DMS153 treated with DMSO at 0.1 percent for 48 hours (cell line): Measurements from ENCODE around the gene C10orf90.

Source experiments
- DNase-seq: peaks from one replicate; lab custom pipeline; 2025; ENCODE audit not compliant: unreplicated experiment; lab: John Stamatoyannopoulos, UW

C10orf90 gene

GRCh38 chr10:126433351-126433750, 237.1 kb downstream of the C10orf90 start:
- DNase-seq: no peak

- no peak for DNase-seq
These were observed 238.0 kb downstream of the C10orf90 start for GRCh38 chr10:126432507-126432906.

DNA sequence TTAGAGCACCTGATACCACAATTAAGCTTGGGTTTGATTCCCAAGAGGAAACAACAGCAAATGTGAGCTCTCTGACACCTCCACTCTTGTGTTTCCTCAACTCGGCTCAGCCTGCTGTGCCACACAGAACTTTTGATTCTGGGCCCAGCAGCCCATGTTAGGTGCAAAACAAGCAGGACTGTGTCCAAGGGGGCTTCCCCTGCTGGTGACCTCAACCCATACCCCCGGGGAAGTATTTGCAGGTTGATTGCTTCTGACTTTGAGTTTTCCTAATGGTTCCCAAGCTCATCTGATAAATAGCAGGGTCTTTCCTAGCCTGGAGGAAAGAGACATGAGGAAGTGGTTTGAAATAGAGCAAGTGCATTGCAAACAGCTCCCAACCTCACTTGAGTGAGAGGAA, 238.7 kb downstream of the C10orf90 start:
- no peak for DNase-seq

GRCh38 chr10:126430512-126430911, 240.0 kb downstream of the C10orf90 start:
- DNase-seq: peak; percentile 19

- no peak for DNase-seq
These were observed 241.2 kb downstream of the C10orf90 start for GRCh38 chr10:126429275-126429674.

- DNase-seq: no peak
These were observed 244.9 kb downstream of the C10orf90 start for GRCh38 chr10:126425489-126426065.

DNA sequence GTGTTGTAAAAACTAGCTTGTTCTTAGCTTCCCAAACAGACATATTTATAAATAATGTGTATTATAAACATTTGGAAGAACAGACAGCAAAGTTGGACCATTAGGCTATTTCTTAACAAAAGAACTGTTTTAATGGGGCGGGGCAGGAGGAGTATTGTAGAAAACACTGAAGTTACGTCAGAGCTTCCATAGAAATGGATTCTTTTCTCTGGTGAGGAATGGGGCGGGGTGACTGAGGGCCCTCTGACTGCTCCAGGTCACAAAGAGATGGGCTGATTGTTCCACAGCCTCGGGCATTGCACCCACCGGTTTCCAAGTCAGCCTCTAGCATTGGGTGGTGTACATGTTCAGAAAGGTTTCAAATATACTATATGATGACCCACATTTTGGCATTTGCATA, 245.5 kb downstream of the C10orf90 start:
- DNase-seq: no peak

DNA sequence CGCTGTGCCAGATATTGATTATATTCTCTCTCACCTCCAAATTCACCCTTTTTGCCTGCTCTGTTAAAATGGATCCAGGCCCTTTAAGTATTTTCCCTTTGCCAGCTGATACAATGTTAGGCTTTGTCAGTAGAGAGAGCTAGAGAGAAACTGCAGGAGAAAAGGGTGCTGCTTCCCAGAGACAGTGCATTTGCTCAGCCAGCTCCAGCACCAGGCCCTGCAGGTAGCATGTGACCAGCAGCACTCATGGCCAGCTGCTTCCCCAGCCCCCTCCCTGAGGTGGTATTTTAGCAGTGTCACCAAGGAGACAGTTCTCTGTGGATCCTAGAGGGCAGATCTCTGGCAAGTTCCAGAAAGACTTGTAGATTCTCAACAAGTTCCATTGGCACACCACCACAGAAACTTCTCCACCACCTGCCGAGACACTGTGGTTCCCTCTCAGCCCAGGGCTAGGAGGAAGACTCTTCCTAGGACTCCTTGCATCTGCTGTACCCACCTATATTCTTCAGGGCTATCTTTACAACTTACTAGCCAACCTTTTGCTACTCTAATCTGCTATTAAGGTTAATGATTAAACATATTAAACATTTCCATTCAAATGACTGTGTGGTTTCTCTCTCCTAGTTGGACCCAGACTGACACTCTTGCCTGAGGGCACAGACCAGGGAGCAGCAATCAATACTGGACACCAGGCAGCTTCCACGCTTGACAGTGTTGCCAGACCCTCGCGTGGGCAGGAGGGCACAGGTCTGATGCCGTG, 246.6 kb downstream of the C10orf90 start:
- no peak for DNase-seq

DNA sequence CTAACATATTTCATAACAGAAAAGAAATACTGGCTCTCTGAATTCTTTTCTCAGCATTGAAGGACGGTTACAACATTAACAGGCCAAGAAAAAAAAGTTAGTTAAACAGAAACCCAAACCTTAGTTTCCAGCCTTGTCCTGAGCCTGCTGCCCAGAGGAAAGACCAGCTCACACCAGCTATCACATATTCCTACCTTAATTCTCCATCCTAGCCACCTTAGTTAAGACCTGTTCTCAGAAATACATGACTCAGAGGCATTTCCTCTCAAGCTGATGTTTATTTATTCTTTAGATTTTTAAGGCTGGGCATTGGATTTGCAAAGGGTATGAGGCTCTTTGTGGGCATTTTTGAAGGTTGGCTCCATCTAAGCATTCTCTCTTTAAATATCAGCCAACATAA, 247.9 kb downstream of the C10orf90 start:
- DNase-seq: no peak

DNA sequence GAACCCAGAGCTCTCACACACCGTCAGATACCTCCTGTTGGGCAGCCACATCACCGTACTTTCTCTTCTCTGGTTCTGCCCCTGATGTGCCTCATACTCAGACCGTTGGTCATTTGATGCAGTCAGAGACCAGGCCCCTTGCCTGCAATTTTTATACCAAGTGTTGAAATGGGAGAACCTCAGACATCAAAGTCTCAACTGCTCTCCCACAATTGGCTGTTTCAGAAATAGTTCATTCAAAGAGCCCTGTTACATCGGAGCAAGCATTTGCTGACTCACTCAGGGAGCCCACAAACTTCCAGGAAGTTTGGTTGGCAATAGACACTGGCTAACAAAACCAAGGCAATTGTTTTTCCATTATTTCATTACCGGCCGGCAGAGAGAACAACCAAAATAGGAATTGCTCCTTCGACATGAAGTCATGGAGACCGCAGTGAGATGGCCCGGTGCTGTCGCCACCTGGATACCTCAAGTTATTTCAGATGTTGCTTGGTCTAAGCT, 248.7 kb downstream of the C10orf90 start:
- no peak for DNase-seq

DNA sequence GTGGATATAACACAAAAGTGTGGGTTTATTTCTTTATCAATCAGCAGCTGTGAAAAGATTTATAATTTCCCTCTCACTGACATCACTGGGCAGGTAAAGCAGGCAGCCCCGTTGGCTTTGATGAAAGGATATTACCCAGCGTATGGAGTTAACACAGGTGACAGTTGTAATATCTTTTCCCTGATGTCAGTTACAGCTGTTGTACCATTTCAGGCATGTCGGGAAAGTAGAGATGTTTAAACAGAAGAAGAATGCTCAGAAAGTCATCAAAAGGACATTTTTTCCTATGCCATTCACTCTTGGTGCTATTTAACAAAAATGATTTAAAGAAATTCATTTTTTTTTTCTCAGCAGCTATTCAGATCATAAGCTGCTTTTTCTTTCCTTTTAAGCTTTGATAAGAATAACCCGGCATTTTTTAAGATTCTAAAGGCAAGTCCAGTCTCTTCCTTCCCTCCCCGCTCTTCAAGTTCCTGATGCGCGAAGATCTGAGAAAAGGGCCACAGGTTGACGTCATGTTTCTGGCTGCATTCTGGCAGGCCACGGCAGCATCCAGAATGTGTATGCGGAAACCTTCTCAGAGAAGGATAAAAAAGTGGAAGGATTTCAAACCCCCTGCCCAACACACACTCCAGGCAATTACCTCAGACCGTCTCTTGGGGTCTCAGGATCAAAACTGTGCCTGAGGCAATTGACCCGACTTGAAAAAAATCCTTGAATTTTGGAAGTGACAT, 249.8 kb downstream of the C10orf90 start:
- DNase-seq: no peak

DNA sequence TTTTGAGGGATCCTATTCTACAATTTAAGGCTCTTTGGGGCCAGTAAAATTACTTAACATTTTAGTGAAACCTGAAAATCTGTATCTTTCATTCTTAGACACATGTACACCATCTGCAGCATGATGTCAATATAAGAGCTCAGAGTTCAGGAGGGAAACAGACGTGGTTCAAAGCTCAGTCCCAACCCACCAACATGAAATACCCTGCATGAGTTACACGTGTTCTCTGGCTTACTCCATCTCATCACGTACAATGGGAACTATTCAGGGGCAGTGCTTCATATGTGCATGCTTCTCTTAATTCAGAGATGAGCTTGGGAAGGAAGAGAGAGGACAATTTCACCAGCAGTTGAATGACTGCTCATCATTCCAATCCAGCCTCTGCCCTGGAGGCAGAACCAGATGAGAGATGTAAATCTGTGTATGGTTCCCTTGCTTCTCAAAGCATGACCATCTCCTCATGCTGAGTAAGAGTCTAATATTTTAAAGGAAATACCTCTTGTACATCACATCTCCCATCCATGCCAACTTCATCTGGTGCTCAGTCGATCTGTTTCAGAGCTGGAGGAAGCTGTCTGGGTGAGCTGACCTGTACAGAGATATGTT, 253.2 kb downstream of the C10orf90 start:
- DNase-seq: no peak

DNA sequence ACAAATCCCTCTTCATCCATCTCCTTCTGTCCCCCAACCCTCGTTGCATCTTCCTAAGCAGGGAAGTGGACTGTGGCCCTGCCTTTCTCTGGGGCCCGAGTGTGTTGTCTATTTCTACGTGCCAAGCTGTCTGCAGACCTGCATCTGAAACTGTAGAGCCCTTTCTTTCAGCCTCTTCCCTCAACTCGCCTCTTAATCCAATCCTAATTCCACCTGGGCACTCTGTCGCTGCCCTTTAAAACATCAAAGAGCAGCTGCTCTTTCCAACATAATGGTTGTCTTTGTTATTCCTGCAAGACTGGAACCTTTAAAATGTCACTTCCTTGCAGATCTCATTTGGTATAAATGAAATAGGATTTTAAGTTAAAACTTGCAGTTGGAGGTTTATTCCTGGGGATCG, 260.7 kb downstream of the C10orf90 start:
- no peak for DNase-seq

DNA sequence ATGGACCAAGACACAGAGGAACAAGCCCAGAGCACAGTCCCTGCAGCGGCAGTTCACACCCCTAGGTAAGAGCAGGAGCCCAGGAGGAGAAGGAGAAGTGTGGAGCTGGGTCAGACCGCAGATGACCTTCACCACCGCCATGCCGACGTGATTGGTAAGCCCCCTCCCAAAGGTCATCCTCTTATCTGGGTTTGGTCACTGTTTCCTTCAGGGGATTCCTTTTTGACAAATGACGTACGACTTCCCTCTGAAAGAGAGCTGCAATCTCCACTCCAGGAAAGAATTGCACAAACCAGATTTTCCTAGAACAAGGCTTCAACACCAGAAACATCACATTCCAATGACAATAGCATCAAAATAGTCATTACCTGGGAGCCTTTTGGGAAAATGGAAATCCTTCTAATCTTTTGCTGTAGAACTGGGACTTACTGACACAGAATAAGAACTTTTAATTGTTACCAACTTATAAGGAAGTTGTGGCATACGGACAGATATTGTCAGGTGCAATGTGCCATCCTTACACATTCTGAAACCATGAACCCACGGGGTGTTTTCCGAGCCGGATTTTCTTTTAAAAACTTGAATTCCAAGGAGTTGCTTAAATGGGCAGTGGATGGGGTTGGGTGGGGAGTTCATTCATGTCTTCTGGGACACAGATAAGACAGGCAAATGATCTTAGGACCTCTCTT, 261.4 kb downstream of the C10orf90 start:
- DNase-seq: no peak

- DNase-seq: no peak
These were observed 262.7 kb downstream of the C10orf90 start for GRCh38 chr10:126407831-126408230.

GRCh38 chr10:126405239-126405775, 265.2 kb downstream of the C10orf90 start:
- no peak for DNase-seq

- DNase-seq: no peak
These were observed 267.5 kb downstream of the C10orf90 start for GRCh38 chr10:126402721-126403695.

GRCh38 chr10:126400641-126401040, 269.9 kb downstream of the C10orf90 start:
- no peak for DNase-seq

DNA sequence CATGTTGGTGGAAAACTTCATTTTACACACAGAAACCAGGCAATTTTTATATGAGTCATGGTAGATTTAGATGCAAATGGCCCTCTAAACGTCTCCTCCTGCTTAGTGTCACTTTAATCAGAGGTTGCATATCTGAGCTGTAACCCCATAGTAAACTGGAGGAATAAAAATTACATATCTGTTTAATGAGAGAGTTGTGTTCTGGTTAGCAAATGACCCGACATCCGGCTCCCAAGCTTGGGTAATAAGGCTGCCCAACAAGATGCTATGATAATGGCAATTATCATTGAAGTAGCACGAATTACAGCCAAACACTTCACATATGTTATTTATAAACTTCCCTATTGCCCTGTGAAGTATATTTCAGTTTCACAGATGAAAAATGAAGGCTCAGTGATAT, 271.6 kb downstream of the C10orf90 start:
- no peak for DNase-seq

GRCh38 chr10:126398383-126398743, 272.1 kb downstream of the C10orf90 start:
- DNase-seq: no peak
